GM12878 (cell line): ENCODE results near the gene ITPKB. TPM values are rescaled to one million over a fixed set of nuclear protein-coding genes. Genes with fewer than 3 reads are reported as not detected.

Experiments used
- BMI1 ChIP-seq: fragments of 450-650 bp; IDR thresholded peaks from 2 replicates; pipeline ENCODE4 v1.6.1; 2016; ENCODE audit warnings: mild to moderate bottlenecking, moderate library complexity, borderline replicate concordance
- CHD1 ChIP-seq: IDR thresholded peaks from 2 replicates; pipeline ENCODE4 v1.6.1; 2012; ENCODE audit warnings: low read depth, low read length, improper control_type of control experiment
- CHD2 ChIP-seq: IDR thresholded peaks from 2 replicates; pipeline ENCODE4 v1.6.1; 2011; ENCODE audit warnings: low read depth, low read length, improper control_type of control experiment, borderline replicate concordance
- ESRRA ChIP-seq: IDR thresholded peaks from 2 replicates; pipeline ENCODE4 v1.6.1; 2012; ENCODE audit warnings: mild to moderate bottlenecking, low read length, improper control_type of control experiment
- IKZF1 ChIP-seq: fragments of 450-650 bp; conservative IDR thresholded peaks from 2 replicates; pipeline ENCODE4 v1.6.1; 2017; ENCODE audit warnings: antibody characterized with exemption, mild to moderate bottlenecking
- PAX5 ChIP-seq: IDR thresholded peaks from 2 replicates; pipeline ENCODE4 v1.6.1; 2011; ENCODE audit warnings: low read depth, low read length, borderline replicate concordance
- STAT1 ChIP-seq: fragments of 450-650 bp; conservative IDR thresholded peaks from 2 replicates; pipeline ENCODE4 v1.6.1; 2014; ENCODE audit warnings: antibody characterized with exemption, mild to moderate bottlenecking
- YY1 ChIP-seq: IDR thresholded peaks from 2 replicates; pipeline ENCODE4 v1.6.1; 2011; ENCODE audit warnings: low read depth, mild to moderate bottlenecking, low read length
- ZNF207 ChIP-seq: fragments of 450-650 bp; IDR thresholded peaks from 2 replicates; pipeline ENCODE4 v1.6.1; 2014; ENCODE audit warnings: antibody characterized with exemption, mild to moderate bottlenecking, borderline replicate concordance
- ZSCAN29 ChIP-seq: fragments of 450-650 bp; IDR thresholded peaks from 2 replicates; pipeline ENCODE4 v1.6.1; 2017; ENCODE audit warnings: mild to moderate bottlenecking, moderate library complexity
- polyA plus RNA-seq, 11 experiments: library from polyadenylated mRNA; depleted of rRNA in 4 of 11; unstranded in 6 of 11; stranded (reverse) in 5 of 11; fragments of >200 nt; fragmentation: Nextera tagmentation in 4 of 11; fragmentation: Illumina TruSeq in 1 of 11; extraction: Ambion mirVana in 4 of 11; extraction: Trizol in 1 of 11; gene quantifications; 1 replicate in 1 of 11; 2 replicates in 10 of 11; pipeline versions ENCODE4 v1.2.1 to v1.2.3, GENCODE V29; 2011 to 2016; ENCODE audit warnings: inconsistent platforms in 2 of 11, missing spikeins in 2 of 11, low read depth in 1 of 11
- total RNA-seq, 4 experiments: library from RNA; depleted of rRNA in 3 of 4; stranded (reverse); fragments of >200 nt in 3 of 4; fragmentation: Illumina TruSeq in 1 of 4; extraction: Trizol in 1 of 4; gene quantifications; 2 replicates each; pipeline versions ENCODE4 v1.2.1 to v1.2.3, GENCODE V29; 2013 to 2021
- TF ChIP-seq, protein P1 (sequence below): IDR thresholded peaks from 2 replicates; pipeline ENCODE4 v1.6.1; 2012; ENCODE audit warnings: mild to moderate bottlenecking, low read depth, low read length
- TF ChIP-seq, protein P2 (sequence below): IDR thresholded peaks from 2 replicates; pipeline ENCODE4 v1.6.1; 2011; ENCODE audit warnings: low read depth, low read length, improper control_type of control experiment, borderline replicate concordance

ITPKB gene
- total and polyA plus RNA-seq, 10 of the 15 experiments (the other 5 are each of a cell fraction or from before 2014, with no cell fraction given): 1.3 to 38.7 (median 12.9) TPM

GRCh38 chr1:226604560-226605317 is 134.3 kb downstream of the ITPKB start (continued):
- TF ChIP-seq, protein P1, sequence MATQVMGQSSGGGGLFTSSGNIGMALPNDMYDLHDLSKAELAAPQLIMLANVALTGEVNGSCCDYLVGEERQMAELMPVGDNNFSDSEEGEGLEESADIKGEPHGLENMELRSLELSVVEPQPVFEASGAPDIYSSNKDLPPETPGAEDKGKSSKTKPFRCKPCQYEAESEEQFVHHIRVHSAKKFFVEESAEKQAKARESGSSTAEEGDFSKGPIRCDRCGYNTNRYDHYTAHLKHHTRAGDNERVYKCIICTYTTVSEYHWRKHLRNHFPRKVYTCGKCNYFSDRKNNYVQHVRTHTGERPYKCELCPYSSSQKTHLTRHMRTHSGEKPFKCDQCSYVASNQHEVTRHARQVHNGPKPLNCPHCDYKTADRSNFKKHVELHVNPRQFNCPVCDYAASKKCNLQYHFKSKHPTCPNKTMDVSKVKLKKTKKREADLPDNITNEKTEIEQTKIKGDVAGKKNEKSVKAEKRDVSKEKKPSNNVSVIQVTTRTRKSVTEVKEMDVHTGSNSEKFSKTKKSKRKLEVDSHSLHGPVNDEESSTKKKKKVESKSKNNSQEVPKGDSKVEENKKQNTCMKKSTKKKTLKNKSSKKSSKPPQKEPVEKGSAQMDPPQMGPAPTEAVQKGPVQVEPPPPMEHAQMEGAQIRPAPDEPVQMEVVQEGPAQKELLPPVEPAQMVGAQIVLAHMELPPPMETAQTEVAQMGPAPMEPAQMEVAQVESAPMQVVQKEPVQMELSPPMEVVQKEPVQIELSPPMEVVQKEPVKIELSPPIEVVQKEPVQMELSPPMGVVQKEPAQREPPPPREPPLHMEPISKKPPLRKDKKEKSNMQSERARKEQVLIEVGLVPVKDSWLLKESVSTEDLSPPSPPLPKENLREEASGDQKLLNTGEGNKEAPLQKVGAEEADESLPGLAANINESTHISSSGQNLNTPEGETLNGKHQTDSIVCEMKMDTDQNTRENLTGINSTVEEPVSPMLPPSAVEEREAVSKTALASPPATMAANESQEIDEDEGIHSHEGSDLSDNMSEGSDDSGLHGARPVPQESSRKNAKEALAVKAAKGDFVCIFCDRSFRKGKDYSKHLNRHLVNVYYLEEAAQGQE: no peak
- TF ChIP-seq, protein P2, sequence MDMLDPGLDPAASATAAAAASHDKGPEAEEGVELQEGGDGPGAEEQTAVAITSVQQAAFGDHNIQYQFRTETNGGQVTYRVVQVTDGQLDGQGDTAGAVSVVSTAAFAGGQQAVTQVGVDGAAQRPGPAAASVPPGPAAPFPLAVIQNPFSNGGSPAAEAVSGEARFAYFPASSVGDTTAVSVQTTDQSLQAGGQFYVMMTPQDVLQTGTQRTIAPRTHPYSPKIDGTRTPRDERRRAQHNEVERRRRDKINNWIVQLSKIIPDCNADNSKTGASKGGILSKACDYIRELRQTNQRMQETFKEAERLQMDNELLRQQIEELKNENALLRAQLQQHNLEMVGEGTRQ: no peak
- TF ChIP-seq CHD1 (no peak), YY1 (no peak), PAX5 (no peak), ESRRA (no peak), BMI1 (no peak), ZSCAN29 (no peak), STAT1 (no peak), IKZF1 (no peak), CHD2 (no peak), ZNF207 (no peak)
